Astrocyte (in vitro differentiated cells and primary cell): Measurements from ENCODE around the gene MAST2.

Experiments used
- EZH2 ChIP-seq: IDR thresholded peaks from 2 replicates; pipeline ENCODE4 v1.6.1; 2012; ENCODE audit warnings: mild to moderate bottlenecking, low read length, inconsistent platforms; ENCODE audit not compliant: insufficient read depth
- TF ChIP-seq, protein P1 (sequence below): IDR thresholded peaks from 2 replicates; pipeline ENCODE4 v1.5.1; 2011; ENCODE audit warnings: low read depth, mild to moderate bottlenecking, inconsistent platforms, low read length, moderate library complexity; ENCODE audit not compliant: insufficient read depth

DNA sequence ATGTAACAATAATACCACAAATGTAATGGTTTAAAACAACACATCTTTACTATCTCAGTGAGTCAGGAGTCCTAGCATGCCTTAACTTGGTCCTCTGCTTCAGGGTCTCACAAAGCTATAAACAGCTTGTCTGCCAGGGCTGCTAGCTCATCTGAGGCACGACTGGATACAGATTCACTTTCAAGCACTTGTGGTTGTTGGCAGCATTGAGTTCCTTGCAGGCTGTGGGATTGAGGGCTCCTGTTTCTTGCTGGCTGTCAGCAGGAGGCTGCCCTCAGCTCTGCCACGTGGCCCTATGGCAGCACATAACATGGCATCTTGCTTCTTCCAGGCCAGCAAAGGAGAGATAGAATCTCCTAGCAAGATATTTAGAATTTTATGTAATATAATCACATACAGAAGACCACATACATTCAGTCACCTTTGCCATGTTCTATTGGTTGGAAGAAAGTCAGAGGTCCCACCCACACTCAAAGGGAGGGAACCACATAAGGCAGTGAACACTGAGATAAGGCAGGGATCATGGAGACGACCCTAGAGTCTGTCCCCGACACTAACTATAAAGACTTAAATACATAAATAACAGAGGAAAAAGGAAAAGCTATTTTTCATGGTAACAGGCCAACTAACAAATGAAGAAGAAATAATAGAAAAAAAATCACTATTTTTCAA lies 34.0 kb upstream of the MAST2 start:
- TF ChIP-seq, protein P1, sequence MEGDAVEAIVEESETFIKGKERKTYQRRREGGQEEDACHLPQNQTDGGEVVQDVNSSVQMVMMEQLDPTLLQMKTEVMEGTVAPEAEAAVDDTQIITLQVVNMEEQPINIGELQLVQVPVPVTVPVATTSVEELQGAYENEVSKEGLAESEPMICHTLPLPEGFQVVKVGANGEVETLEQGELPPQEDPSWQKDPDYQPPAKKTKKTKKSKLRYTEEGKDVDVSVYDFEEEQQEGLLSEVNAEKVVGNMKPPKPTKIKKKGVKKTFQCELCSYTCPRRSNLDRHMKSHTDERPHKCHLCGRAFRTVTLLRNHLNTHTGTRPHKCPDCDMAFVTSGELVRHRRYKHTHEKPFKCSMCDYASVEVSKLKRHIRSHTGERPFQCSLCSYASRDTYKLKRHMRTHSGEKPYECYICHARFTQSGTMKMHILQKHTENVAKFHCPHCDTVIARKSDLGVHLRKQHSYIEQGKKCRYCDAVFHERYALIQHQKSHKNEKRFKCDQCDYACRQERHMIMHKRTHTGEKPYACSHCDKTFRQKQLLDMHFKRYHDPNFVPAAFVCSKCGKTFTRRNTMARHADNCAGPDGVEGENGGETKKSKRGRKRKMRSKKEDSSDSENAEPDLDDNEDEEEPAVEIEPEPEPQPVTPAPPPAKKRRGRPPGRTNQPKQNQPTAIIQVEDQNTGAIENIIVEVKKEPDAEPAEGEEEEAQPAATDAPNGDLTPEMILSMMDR: no peak
- no peak for TF ChIP-seq EZH2
